Stomach smooth muscle (tissue), 2 donors: ENCODE data around the gene ELAVL1.

Experiments used
- H3K27ac ChIP-seq: one replicate; pipeline ENCODE4 v1.7.0; 2013; ENCODE audit warnings: mild to moderate bottlenecking, low read length, inconsistent platforms
- H3K27me3 ChIP-seq, 2 donors: one replicate each; pipeline ENCODE4 v1.7.0; 2013; ENCODE audit warnings: low read length in 2 of 2; ENCODE audit not compliant: insufficient read depth in 2 of 2, control insufficient read depth in 1 of 2
- H3K36me3 ChIP-seq, 2 donors: one replicate each; pipeline ENCODE4 v1.7.0; 2013; ENCODE audit warnings: low read length in 2 of 2; ENCODE audit not compliant: control insufficient read depth in 2 of 2, insufficient read depth in 2 of 2
- H3K4me1 ChIP-seq: one replicate; pipeline ENCODE4 v1.7.0; 2013; ENCODE audit warnings: low read length; ENCODE audit not compliant: control insufficient read depth, insufficient read depth
- H3K4me3 ChIP-seq, 2 donors: one replicate each; pipeline ENCODE4 v1.7.0; 2013; ENCODE audit warnings: low read length in 2 of 2
- H3K9ac ChIP-seq, 2 donors: one replicate each; pipeline ENCODE4 v1.7.0; 2013; ENCODE audit warnings: low read length in 2 of 2, mild to moderate bottlenecking in 1 of 2
- H3K9me3 ChIP-seq, 2 donors: one replicate each; pipeline ENCODE4 v1.7.0; 2013; ENCODE audit warnings: low read length in 2 of 2; ENCODE audit not compliant: control insufficient read depth in 2 of 2
- donor health status: healthy.
- donor health status: Pancreatic carcinoma.

ELAVL1 gene

GRCh38 chr19:8005534-8006256, at the start of gene ELAVL1:
Gene ELAVL1, minus strand, starts transcription at chr19:8005641. Its CDS starts 13,826 bp downstream, at chr19:7991815.
- H3K4me1 ChIP-seq = peaks cover 40% of the 10 kb centered on the region
- H3K9me3 ChIP-seq = no peaks in the 10 kb centered on the region
- H3K9ac ChIP-seq = peak within 1 kb of the TSS; percentile 81 to 90
- no peaks in the 10 kb centered on the region for H3K27me3 ChIP-seq
- H3K27ac ChIP-seq = peak within 1 kb of the TSS; percentile 70
- H3K36me3 ChIP-seq = no peaks in the 10 kb centered on the region
- peak within 1 kb of the TSS; percentile 80 to 89 for H3K4me3 ChIP-seq

- H3K27me3 ChIP-seq = peaks cover 5 to 7% of the 10 kb centered on the region in 2 donors
- H3K9ac ChIP-seq = no peak overlapping the region
- H3K4me3 ChIP-seq = no peak overlapping the region
- no peaks in the 10 kb centered on the region for H3K9me3 ChIP-seq
- no peak overlapping the region for H3K27ac ChIP-seq
- H3K36me3 ChIP-seq = no peaks in the 10 kb centered on the region
- H3K4me1 ChIP-seq = peaks cover 7% of the 10 kb centered on the region
Measured at GRCh38 chr19:8054169-8054568, 48.7 kb upstream of the ELAVL1 start.

- Histone ChIP-seq H3K36me3 (no peaks in the 10 kb centered on the region), H3K9me3 (no peaks in the 10 kb centered on the region), H3K4me1 (peaks cover 7% of the 10 kb centered on the region), H3K9ac (no peak within 1 kb of the TSS), H3K27ac (no peak within 1 kb of the TSS), H3K4me3 (no peak within 1 kb of the TSS), H3K27me3 (peaks cover 5 to 7% of the 10 kb centered on the region in 2 donors)
Measured at GRCh38 chr19:8052464-8052859, 47.0 kb upstream of the ELAVL1 start, which contains the start of gene CCL25. Gene CCL25, plus strand, starts transcription at chr19:8052760. Its CDS starts 290 bp downstream, at chr19:8053050.

GRCh38 chr19:8050274-8051096, 45.0 kb upstream of the ELAVL1 start:
- peak overlapping the region; percentile 35 to 52 for H3K4me3 ChIP-seq
- H3K27me3 ChIP-seq = peaks cover 5 to 7% of the 10 kb centered on the region in 2 donors
- H3K9ac ChIP-seq = peak overlapping the region in 1 of 2 donors; percentile 27
- no peaks in the 10 kb centered on the region for H3K36me3 ChIP-seq
- peaks cover 7% of the 10 kb centered on the region for H3K4me1 ChIP-seq
- no peaks in the 10 kb centered on the region for H3K9me3 ChIP-seq
- H3K27ac ChIP-seq = no peak overlapping the region

- Histone ChIP-seq H3K4me3 (no peak overlapping the region), H3K9ac (no peak overlapping the region), H3K4me1 (peaks cover 7% of the 10 kb centered on the region), H3K36me3 (no peaks in the 10 kb centered on the region), H3K9me3 (no peaks in the 10 kb centered on the region), H3K27ac (no peak overlapping the region), H3K27me3 (peaks cover 5 to 8% of the 10 kb centered on the region in 2 donors)
Measured at GRCh38 chr19:8046569-8047165, 41.2 kb upstream of the ELAVL1 start.

GRCh38 chr19:8045872-8046568, 40.6 kb upstream of the ELAVL1 start:
- Histone ChIP-seq H3K27ac (no peak overlapping the region), H3K36me3 (no peaks in the 10 kb centered on the region), H3K27me3 (peaks cover 5 to 10% of the 10 kb centered on the region in 2 donors), H3K9me3 (no peaks in the 10 kb centered on the region), H3K9ac (no peak overlapping the region), H3K4me3 (no peak overlapping the region), H3K4me1 (peaks cover 7% of the 10 kb centered on the region)

- H3K27me3 ChIP-seq = peaks cover 0 to 4% of the 10 kb centered on the region in 2 donors
- H3K27ac ChIP-seq = no peak overlapping the region
Measured at GRCh38 chr19:8044018-8044417, 38.6 kb upstream of the ELAVL1 start.

GRCh38 chr19:8042900-8043299, 37.5 kb upstream of the ELAVL1 start:
- Histone ChIP-seq H3K4me3 (no peak overlapping the region), H3K9me3 (no peaks in the 10 kb centered on the region), H3K36me3 (no peaks in the 10 kb centered on the region), H3K4me1 (no peaks in the 10 kb centered on the region), H3K9ac (no peak overlapping the region), H3K27me3 (peaks cover 0 to 7% of the 10 kb centered on the region in 2 donors), H3K27ac (no peak overlapping the region)

More at GRCh38 chr19:8044018-8044417, 38.6 kb upstream of the ELAVL1 start:
- H3K9ac ChIP-seq = no peak overlapping the region
- no peaks in the 10 kb centered on the region for H3K36me3 ChIP-seq
- H3K4me1 ChIP-seq = no peaks in the 10 kb centered on the region
- H3K4me3 ChIP-seq = no peak overlapping the region
- H3K9me3 ChIP-seq = no peaks in the 10 kb centered on the region

- H3K27ac ChIP-seq = no peak overlapping the region
- no peaks in the 10 kb centered on the region for H3K9me3 ChIP-seq
- no peak overlapping the region for H3K4me3 ChIP-seq
- H3K9ac ChIP-seq = no peak overlapping the region
- H3K27me3 ChIP-seq = peaks cover 0 to 7% of the 10 kb centered on the region in 2 donors
- no peaks in the 10 kb centered on the region for H3K4me1 ChIP-seq
- no peaks in the 10 kb centered on the region for H3K36me3 ChIP-seq
Measured at GRCh38 chr19:8041531-8041931, 36.1 kb upstream of the ELAVL1 start.

GRCh38 chr19:8039231-8039630, 33.8 kb upstream of the ELAVL1 start:
- no peak overlapping the region for H3K9ac ChIP-seq
- H3K9me3 ChIP-seq = no peaks in the 10 kb centered on the region
- H3K27me3 ChIP-seq = peaks cover 0 to 7% of the 10 kb centered on the region in 2 donors
- no peaks in the 10 kb centered on the region for H3K4me1 ChIP-seq
- no peak overlapping the region for H3K27ac ChIP-seq
- H3K36me3 ChIP-seq = no peaks in the 10 kb centered on the region
- no peak overlapping the region for H3K4me3 ChIP-seq
